ENCODE results near the gene MLLT3.

MLLT3 gene

DNA sequence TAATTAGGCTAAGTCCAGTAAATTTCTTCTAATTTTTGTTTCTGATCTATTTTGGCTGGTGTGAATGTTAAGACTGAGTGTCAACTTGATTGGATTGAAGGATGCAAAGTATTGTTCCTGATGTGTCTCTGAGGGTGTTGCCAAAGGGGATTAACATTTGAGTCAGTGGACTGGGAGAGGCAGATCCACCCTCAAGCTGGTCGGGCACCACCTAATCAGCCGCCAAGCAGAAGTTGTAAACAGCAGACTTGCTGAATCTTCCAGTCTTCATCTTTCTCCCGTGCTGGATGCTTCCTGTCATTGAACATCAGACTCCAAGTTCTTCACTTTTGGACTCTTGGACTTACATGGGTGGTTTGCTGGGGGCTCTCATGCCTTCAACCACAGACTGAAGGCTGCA is 21.4 kb upstream of the MLLT3 start:
- Histone ChIP-seq H2AFZ (ENCODE audit: low read depth, low read length) (no peak overlapping the region), H4K20me1 (ENCODE audit: insufficient read depth, low read length) (no peaks in the 10 kb centered on the region), H3K36me3 (ENCODE audit: insufficient read depth, low read length) (no peaks in the 10 kb centered on the region), H3K27ac (ENCODE audit: low read length) (no peak overlapping the region), H3K4me3 (ENCODE audit: low read depth in 1 of 2, low read length in 2 of 2) (no peak overlapping the region), H3K9ac (ENCODE audit: low read depth, low read length) (no peak overlapping the region), H3K4me1 (ENCODE audit: insufficient read depth, low read length) (peaks cover 33% of the 10 kb centered on the region), H3K4me2 (ENCODE audit: insufficient read depth, low read length) (no peak overlapping the region), H3K27me3 (ENCODE audit: insufficient read depth, low read length, poor library complexity) (no peaks in the 10 kb centered on the region), H3K9me3 (ENCODE audit: insufficient read depth, low read length, severe bottlenecking) (no peaks in the 10 kb centered on the region), H3K79me2 (ENCODE audit: insufficient read depth, low read length) (no peaks in the 10 kb centered on the region)
- DNase-seq (no peak), ATAC-seq (ENCODE audit: insufficient read depth, low read depth) (no peak)
- TF ChIP-seq, protein P1, sequence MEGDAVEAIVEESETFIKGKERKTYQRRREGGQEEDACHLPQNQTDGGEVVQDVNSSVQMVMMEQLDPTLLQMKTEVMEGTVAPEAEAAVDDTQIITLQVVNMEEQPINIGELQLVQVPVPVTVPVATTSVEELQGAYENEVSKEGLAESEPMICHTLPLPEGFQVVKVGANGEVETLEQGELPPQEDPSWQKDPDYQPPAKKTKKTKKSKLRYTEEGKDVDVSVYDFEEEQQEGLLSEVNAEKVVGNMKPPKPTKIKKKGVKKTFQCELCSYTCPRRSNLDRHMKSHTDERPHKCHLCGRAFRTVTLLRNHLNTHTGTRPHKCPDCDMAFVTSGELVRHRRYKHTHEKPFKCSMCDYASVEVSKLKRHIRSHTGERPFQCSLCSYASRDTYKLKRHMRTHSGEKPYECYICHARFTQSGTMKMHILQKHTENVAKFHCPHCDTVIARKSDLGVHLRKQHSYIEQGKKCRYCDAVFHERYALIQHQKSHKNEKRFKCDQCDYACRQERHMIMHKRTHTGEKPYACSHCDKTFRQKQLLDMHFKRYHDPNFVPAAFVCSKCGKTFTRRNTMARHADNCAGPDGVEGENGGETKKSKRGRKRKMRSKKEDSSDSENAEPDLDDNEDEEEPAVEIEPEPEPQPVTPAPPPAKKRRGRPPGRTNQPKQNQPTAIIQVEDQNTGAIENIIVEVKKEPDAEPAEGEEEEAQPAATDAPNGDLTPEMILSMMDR (IDR thresholded peaks at IDR 0.05; ENCODE audit: borderline replicate concordance, extremely low read depth, low read length, poor library complexity, severe bottlenecking): no peak
- no peak for TF ChIP-seq EZH2 (IDR thresholded peaks at IDR 0.05; ENCODE audit: borderline replicate concordance, low read depth, low read length, severe bottlenecking)

DNA sequence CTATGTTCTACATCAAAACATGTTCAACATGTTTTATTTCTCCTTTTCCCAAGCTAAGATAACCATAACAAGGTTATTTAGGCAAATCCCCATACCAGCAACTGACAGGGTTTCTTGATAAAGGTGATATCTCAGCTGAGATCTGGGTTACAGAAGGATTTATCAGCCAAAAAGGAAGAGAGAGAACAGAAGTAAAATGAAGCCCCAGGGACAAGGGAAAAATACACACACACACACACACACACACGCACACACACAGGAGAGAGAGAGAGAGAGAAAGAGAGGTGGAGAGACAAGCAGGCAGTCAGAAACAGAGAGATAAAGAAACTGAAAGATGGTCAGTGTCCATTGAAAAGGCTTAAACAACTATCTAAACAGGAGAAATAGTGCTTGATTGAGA is 19.7 kb upstream of the MLLT3 start:
- Histone ChIP-seq H3K27ac (ENCODE audit: low read length) (no peak overlapping the region), H3K9me3 (ENCODE audit: insufficient read depth, low read length, severe bottlenecking) (no peaks in the 10 kb centered on the region), H3K4me1 (ENCODE audit: insufficient read depth, low read length) (peaks cover 33% of the 10 kb centered on the region), H4K20me1 (ENCODE audit: insufficient read depth, low read length) (no peaks in the 10 kb centered on the region), H3K36me3 (ENCODE audit: insufficient read depth, low read length) (no peaks in the 10 kb centered on the region), H3K79me2 (ENCODE audit: insufficient read depth, low read length) (no peaks in the 10 kb centered on the region), H3K27me3 (ENCODE audit: insufficient read depth, low read length, poor library complexity) (no peaks in the 10 kb centered on the region), H2AFZ (ENCODE audit: low read depth, low read length) (no peak overlapping the region), H3K4me3 (ENCODE audit: low read depth in 1 of 2, low read length in 2 of 2) (no peak overlapping the region), H3K9ac (ENCODE audit: low read depth, low read length) (no peak overlapping the region), H3K4me2 (ENCODE audit: insufficient read depth, low read length) (no peak overlapping the region)
- TF ChIP-seq, protein P1 (IDR thresholded peaks at IDR 0.05; ENCODE audit: borderline replicate concordance, extremely low read depth, low read length, poor library complexity, severe bottlenecking): no peak
- TF ChIP-seq EZH2 (IDR thresholded peaks at IDR 0.05; ENCODE audit: borderline replicate concordance, low read depth, low read length, severe bottlenecking): no peak
- peak; percentile 41 for DNase-seq
- ATAC-seq (ENCODE audit: insufficient read depth, low read depth): no peak

DNA sequence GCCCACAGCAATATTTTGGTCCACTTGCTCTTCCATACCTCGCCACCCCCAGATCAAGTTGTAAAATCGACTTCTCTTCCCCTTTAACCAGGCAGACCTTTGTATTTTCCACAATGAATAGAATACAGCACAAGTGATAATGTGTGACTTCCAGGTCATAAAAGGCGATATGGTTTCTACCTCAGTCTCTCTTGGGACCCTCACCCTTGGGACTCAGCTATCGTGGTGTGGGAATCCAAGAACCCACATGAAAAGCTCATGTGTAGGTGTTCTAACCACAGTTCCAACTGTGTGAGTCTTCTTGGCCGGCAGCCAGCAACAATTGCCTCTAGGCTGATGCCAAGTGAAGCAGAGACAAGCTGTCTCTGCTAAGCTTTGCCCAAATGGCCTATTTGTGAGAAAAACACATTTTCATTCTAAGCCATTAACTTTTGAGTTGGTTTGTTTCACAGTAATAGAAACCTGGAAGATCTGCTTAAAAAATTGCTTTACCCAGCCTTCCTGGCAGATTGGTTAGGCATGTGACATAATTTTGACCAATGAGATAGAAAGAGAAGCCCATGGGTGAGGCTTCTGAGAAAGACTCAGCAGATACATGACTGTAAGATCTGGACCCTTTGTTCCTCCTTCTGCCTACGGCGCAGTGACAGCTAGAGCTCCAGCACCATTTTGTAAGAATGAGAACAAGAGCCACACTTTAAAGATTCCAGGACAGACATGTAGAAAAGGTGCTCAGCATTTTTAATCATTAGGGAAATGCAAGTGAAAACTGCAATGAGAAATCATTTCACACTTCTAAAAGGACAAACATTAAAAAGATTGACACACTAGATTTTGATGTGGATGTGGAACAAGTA is 18.3 kb upstream of the MLLT3 start:
- H3K79me2 ChIP-seq (ENCODE audit: insufficient read depth, low read length): no peaks in the 10 kb centered on the region
- no peaks in the 10 kb centered on the region for H3K9me3 ChIP-seq (ENCODE audit: insufficient read depth, low read length, severe bottlenecking)
- peak overlapping the region in 1 of 2 experiments; percentile 19; a peak in 2 of 4 replicates for H3K4me3 ChIP-seq (ENCODE audit: low read depth in 1 of 2, low read length in 2 of 2)
- no peaks in the 10 kb centered on the region for H4K20me1 ChIP-seq (ENCODE audit: insufficient read depth, low read length)
- peaks cover 33% of the 10 kb centered on the region for H3K4me1 ChIP-seq (ENCODE audit: insufficient read depth, low read length)
- H3K9ac ChIP-seq (ENCODE audit: low read depth, low read length): peak overlapping the region; percentile 31
- peak; percentile 98 for DNase-seq
- peak; percentile 90 for ATAC-seq (ENCODE audit: insufficient read depth, low read depth)
- H3K4me2 ChIP-seq (ENCODE audit: insufficient read depth, low read length): peak overlapping the region; percentile 54
- TF ChIP-seq, protein P1 (IDR thresholded peaks at IDR 0.05; ENCODE audit: borderline replicate concordance, extremely low read depth, low read length, poor library complexity, severe bottlenecking): no peak
- no peak for TF ChIP-seq EZH2 (IDR thresholded peaks at IDR 0.05; ENCODE audit: borderline replicate concordance, low read depth, low read length, severe bottlenecking)
- peak overlapping the region; percentile 77 for H3K27ac ChIP-seq (ENCODE audit: low read length)
- no peaks in the 10 kb centered on the region for H3K36me3 ChIP-seq (ENCODE audit: insufficient read depth, low read length)
- H3K27me3 ChIP-seq (ENCODE audit: insufficient read depth, low read length, poor library complexity): peaks cover 3% of the 10 kb centered on the region
- H2AFZ ChIP-seq (ENCODE audit: low read depth, low read length): peak overlapping the region; percentile 5; the same call in 1 of the 2 replicates

Measured in DND-41 (cell line).